Loucy (cell line): ENCODE data around the gene DTYMK.

Source experiments
- H2AFZ ChIP-seq: fragments of 200-600 bp; sonication (generic); 2 replicates; pipeline ENCODE4 v1.6.0; 2016; ENCODE audit warnings: antibody characterized with exemption, mild to moderate bottlenecking, low read length, moderate library complexity
- H3F3A ChIP-seq: fragments of 200-600 bp; 2 replicates; pipeline ENCODE4 v1.6.0; 2016; ENCODE audit warnings: antibody characterized with exemption, low read depth, mild to moderate bottlenecking
- H3K27me3 ChIP-seq: fragments of 200-600 bp; sonication (generic); 2 replicates; pipeline ENCODE4 v1.6.1; 2014; ENCODE audit warnings: low read length, mild to moderate bottlenecking; ENCODE audit not compliant: insufficient read depth, poor library complexity, severe bottlenecking
- H3K36me3 ChIP-seq: fragments of 200-600 bp; sonication (generic); 2 replicates; pipeline ENCODE4 v1.6.1; 2016; ENCODE audit warnings: low read length; ENCODE audit not compliant: insufficient read depth
- H3K4me1 ChIP-seq: fragments of 200-600 bp; sonication (generic); 2 replicates; pipeline ENCODE4 v1.5.1; 2014; ENCODE audit warnings: low read length, mild to moderate bottlenecking; ENCODE audit not compliant: insufficient read depth, poor library complexity, severe bottlenecking
- H3K4me2 ChIP-seq: fragments of 200-600 bp; sonication (generic); 2 replicates; pipeline ENCODE4 v1.6.0; 2014; ENCODE audit warnings: antibody characterized with exemption, low read length, low read depth, mild to moderate bottlenecking; ENCODE audit not compliant: poor library complexity, severe bottlenecking
- H3K4me3 ChIP-seq: fragments of 200-600 bp; sonication (generic); 2 replicates; pipeline ENCODE4 v1.5.1; 2014; ENCODE audit warnings: low read length, mild to moderate bottlenecking, mixed read lengths; ENCODE audit not compliant: poor library complexity, severe bottlenecking
- H3K79me2 ChIP-seq: fragments of 200-600 bp; sonication (generic); 2 replicates; pipeline ENCODE4 v1.6.1; 2014; ENCODE audit warnings: low read length; ENCODE audit not compliant: insufficient read depth
- H3K9ac ChIP-seq: fragments of 200-600 bp; sonication (generic); 2 replicates; pipeline ENCODE4 v1.6.0; 2014; ENCODE audit warnings: mild to moderate bottlenecking, low read depth, low read length, moderate library complexity; ENCODE audit not compliant: poor library complexity, severe bottlenecking
- H3K9me2 ChIP-seq: fragments of 200-600 bp; sonication (generic); replicated peaks from 2 replicates; pipeline ENCODE4 v1.6.1; 2016; ENCODE audit warnings: low read depth, low read length, mixed read lengths
- H3K9me3 ChIP-seq: fragments of 200-600 bp; sonication (generic); 2 replicates; pipeline ENCODE4 v1.6.1; 2014; ENCODE audit warnings: mild to moderate bottlenecking, antibody characterized with exemption, low read length, low read depth; ENCODE audit not compliant: insufficient read depth
- H4K20me1 ChIP-seq: fragments of 200-600 bp; sonication (generic); 2 replicates; pipeline ENCODE4 v1.6.0; 2014; ENCODE audit warnings: antibody characterized with exemption, low read length, mild to moderate bottlenecking; ENCODE audit not compliant: insufficient read depth, poor library complexity, severe bottlenecking
- EZH2phosphoT487 ChIP-seq: fragments of 200-600 bp; IDR thresholded peaks from 2 replicates; pipeline ENCODE4 v1.6.1; 2018; ENCODE audit warnings: antibody characterized with exemption, mild to moderate bottlenecking, moderate library complexity, borderline replicate concordance
- TF ChIP-seq, protein P1 (sequence below): fragments of 200-600 bp; sonication (generic); conservative IDR thresholded peaks from 2 replicates; pipeline ENCODE4 v1.5.1; 2014; ENCODE audit warnings: mild to moderate bottlenecking, antibody characterized with exemption, low read length

The DTYMK gene

DNA sequence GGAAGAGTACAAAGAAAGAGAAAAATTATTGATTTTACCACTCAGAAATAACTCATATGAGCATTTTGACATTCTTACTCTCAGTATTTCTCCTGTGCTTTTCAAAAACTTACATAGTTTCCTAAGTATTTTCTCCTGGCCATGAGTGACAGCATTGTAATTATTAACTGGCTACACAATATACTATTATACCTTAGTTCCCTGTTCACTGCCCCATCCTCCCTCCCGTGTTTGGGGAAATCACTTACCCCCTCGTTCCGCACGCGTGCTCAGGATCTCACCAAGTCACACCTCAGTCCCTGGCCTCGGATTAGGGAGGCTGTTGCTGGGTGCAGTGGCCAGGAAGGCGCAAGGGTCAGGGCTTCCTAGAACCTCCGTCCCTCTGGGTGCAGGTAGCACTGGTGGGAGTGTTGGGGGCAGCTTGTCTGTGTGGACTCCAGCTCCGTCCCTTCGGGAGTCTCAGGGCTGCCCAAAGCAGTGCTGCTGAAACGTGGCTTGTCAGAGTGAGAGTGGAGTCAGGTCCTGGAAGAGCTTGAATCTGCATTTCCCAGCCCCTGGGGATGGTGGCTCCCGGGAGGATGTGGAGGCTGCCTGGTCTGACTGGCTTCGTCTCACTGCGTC is 25.9 kb downstream of the DTYMK start:
- Histone ChIP-seq H3K9me3 (no peaks in the 10 kb centered on the region), H3K9me2 (no peaks in the 10 kb centered on the region), H3K79me2 (no peaks in the 10 kb centered on the region), H3K36me3 (peaks cover 55% of the 10 kb centered on the region; the same call in 1 of the 2 replicates), H4K20me1 (no peaks in the 10 kb centered on the region), H3K4me3 (no peak overlapping the region), H3K9ac (no peak overlapping the region), H2AFZ (no peak overlapping the region), H3K4me2 (no peak overlapping the region), H3K27me3 (no peaks in the 10 kb centered on the region), H3F3A (no peaks in the 10 kb centered on the region), H3K4me1 (peaks cover 8% of the 10 kb centered on the region)
- TF ChIP-seq, protein P1, sequence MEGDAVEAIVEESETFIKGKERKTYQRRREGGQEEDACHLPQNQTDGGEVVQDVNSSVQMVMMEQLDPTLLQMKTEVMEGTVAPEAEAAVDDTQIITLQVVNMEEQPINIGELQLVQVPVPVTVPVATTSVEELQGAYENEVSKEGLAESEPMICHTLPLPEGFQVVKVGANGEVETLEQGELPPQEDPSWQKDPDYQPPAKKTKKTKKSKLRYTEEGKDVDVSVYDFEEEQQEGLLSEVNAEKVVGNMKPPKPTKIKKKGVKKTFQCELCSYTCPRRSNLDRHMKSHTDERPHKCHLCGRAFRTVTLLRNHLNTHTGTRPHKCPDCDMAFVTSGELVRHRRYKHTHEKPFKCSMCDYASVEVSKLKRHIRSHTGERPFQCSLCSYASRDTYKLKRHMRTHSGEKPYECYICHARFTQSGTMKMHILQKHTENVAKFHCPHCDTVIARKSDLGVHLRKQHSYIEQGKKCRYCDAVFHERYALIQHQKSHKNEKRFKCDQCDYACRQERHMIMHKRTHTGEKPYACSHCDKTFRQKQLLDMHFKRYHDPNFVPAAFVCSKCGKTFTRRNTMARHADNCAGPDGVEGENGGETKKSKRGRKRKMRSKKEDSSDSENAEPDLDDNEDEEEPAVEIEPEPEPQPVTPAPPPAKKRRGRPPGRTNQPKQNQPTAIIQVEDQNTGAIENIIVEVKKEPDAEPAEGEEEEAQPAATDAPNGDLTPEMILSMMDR = no peak
- TF ChIP-seq EZH2phosphoT487 = no peak

DNA sequence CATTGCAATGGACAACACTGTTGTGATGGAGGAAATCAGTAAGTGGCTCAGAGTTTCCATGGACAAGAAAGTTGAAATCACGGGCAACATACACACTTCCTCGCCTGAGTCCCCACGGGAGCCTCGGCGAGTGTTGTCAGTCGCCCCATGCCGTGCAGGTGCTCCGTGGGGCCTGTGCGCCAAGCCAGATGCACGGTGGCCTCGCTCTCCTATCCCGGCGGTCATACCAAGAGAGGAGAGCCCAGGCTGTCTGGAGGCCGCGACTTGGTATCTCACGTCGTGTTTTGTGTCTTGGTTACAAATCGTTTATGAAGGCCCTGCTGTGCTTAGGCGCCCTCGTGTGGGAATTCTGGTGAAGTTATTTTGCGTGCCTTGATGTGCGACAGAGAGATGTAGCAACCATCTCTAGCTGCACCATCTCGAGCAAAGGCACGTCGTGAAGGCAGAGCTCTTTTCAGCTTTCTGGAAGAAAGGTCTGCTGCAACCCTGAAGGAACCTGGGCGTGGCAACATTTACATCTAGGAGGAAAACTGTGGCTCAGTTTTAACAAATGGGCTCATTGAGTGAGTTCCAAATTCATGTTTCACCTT is 27.4 kb downstream of the DTYMK start:
- no peaks in the 10 kb centered on the region for H3K9me2 ChIP-seq
- H3K4me3 ChIP-seq = no peak overlapping the region
- no peak overlapping the region for H3K9ac ChIP-seq
- H3K27me3 ChIP-seq = no peaks in the 10 kb centered on the region
- TF ChIP-seq, protein P1 = peak; percentile 63
- TF ChIP-seq EZH2phosphoT487 = no peak
- no peaks in the 10 kb centered on the region for H3F3A ChIP-seq
- no peak overlapping the region for H2AFZ ChIP-seq
- H4K20me1 ChIP-seq = no peaks in the 10 kb centered on the region
- H3K36me3 ChIP-seq = peaks cover 69% of the 10 kb centered on the region; the same call in 1 of the 2 replicates
- H3K79me2 ChIP-seq = no peaks in the 10 kb centered on the region
- H3K9me3 ChIP-seq = no peaks in the 10 kb centered on the region
- H3K4me1 ChIP-seq = no peaks in the 10 kb centered on the region
- no peak overlapping the region for H3K4me2 ChIP-seq

DNA sequence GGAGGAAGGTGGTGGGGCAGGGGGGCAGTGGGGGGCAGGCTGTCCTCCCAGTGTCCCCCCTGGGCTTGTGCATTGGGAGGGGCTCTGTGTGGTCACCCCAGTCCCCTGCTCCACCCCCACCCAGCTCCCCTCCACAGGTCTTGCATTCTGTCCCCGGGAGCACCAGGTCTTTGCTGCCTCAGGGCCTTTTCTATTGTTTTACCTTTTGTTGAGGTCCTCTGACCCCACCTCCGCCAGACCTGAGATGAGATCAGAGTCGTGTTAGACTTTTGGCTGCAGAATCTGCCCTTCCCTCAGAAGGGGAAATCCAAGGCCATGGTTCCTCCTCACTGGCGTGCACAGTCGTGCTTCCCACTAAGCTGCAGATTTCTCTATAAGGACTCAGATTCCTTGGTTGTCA is 28.3 kb downstream of the DTYMK start:
- no peaks in the 10 kb centered on the region for H3F3A ChIP-seq
- H3K4me3 ChIP-seq = no peak overlapping the region
- no peaks in the 10 kb centered on the region for H3K9me2 ChIP-seq
- H3K4me1 ChIP-seq = no peaks in the 10 kb centered on the region
- no peak overlapping the region for H3K9ac ChIP-seq
- H3K27me3 ChIP-seq = no peaks in the 10 kb centered on the region
- H2AFZ ChIP-seq = no peak overlapping the region
- TF ChIP-seq, protein P1 = no peak
- no peak for TF ChIP-seq EZH2phosphoT487
- no peak overlapping the region for H3K4me2 ChIP-seq
- no peaks in the 10 kb centered on the region for H4K20me1 ChIP-seq
- H3K79me2 ChIP-seq = no peaks in the 10 kb centered on the region; the same call in 1 of the 2 replicates
- no peaks in the 10 kb centered on the region for H3K9me3 ChIP-seq
- peaks cover 75% of the 10 kb centered on the region; the same call in 1 of the 2 replicates for H3K36me3 ChIP-seq
